ENCODE measurements around the gene SND1.

The SND1 gene

GRCh38 chr7:127930341-127931328 is 278.6 kb downstream of the SND1 start:
- Mint-ChIP-seq H3K36me3 (ENCODE audit: low read depth) (peaks cover 27% of the 10 kb centered on the region), H3K4me1 (ENCODE audit: low read depth) (peaks cover 6% of the 10 kb centered on the region), H3K27ac (no peak overlapping the region), H3K9me3 (no peaks in the 10 kb centered on the region), H3K27me3 (ENCODE audit: low read depth) (no peaks in the 10 kb centered on the region), H3K4me3 (no peak overlapping the region)
- DNase-seq (ENCODE audit: low spot score): no peak

DNA sequence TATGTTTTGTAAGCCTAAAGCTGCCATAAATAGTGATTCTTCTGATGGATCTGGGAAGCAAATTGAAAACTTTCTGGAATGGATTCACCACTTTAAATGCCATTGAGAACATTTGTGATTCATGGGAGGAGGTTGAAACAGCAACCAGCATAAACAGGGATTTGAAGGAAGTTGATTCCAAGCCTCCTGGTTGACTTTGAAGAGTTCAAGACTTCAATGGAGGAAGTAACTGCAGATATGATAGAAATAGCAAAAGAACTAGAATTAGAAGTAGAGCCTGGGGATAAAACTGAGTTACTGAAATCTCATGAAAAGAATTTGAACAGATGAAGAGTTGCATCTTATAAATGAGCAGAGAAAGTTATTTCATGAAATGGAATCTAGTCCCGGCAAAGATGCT is 280.1 kb downstream of the SND1 start:
- no peak overlapping the region for H3K4me3 Mint-ChIP-seq
- peaks cover 24% of the 10 kb centered on the region for H3K36me3 Mint-ChIP-seq (ENCODE audit: low read depth)
- peaks cover 2% of the 10 kb centered on the region for H3K4me1 Mint-ChIP-seq (ENCODE audit: low read depth)
- no peaks in the 10 kb centered on the region for H3K9me3 Mint-ChIP-seq
- H3K27ac Mint-ChIP-seq: no peak overlapping the region
- no peak for DNase-seq (ENCODE audit: low spot score)
- no peaks in the 10 kb centered on the region for H3K27me3 Mint-ChIP-seq (ENCODE audit: low read depth)

GRCh38 chr7:127932496-127932895 is 280.5 kb downstream of the SND1 start:
- Mint-ChIP-seq H3K27ac (no peak overlapping the region), H3K4me3 (no peak overlapping the region), H3K36me3 (ENCODE audit: low read depth) (peaks cover 24% of the 10 kb centered on the region), H3K27me3 (ENCODE audit: low read depth) (no peaks in the 10 kb centered on the region), H3K4me1 (ENCODE audit: low read depth) (peaks cover 2% of the 10 kb centered on the region), H3K9me3 (no peaks in the 10 kb centered on the region)
- no peak for DNase-seq (ENCODE audit: low spot score)

DNA sequence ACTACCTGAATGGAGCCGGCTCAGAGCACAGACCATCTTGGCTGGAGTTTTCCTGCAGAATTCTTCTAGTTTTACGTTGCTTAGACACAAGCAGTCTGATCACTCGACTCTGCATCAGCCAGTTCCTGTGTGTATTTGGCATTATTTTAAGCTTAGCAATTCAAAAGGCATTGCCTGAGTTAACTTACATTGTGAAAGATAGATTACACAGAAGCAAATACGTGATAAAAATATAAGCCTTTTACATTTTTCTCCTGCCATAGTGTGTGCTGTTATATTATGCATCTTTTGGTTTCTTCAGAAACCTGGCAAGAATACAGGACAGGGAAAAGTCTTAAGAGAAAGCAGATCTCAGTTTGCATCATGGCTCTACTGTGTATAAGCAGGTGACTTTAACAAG is 281.2 kb downstream of the SND1 start:
- Mint-ChIP-seq H3K27me3 (ENCODE audit: low read depth) (no peaks in the 10 kb centered on the region), H3K9me3 (no peaks in the 10 kb centered on the region), H3K36me3 (ENCODE audit: low read depth) (peaks cover 24% of the 10 kb centered on the region), H3K4me3 (no peak overlapping the region), H3K4me1 (ENCODE audit: low read depth) (peaks cover under 1% of the 10 kb centered on the region), H3K27ac (no peak overlapping the region)
- DNase-seq (ENCODE audit: low spot score): no peak

GRCh38 chr7:127934711-127935110 is 282.7 kb downstream of the SND1 start:
- no peak for DNase-seq (ENCODE audit: low spot score)
- no peak overlapping the region for H3K27ac Mint-ChIP-seq
- H3K27me3 Mint-ChIP-seq (ENCODE audit: low read depth): no peaks in the 10 kb centered on the region
- H3K4me1 Mint-ChIP-seq (ENCODE audit: low read depth): no peaks in the 10 kb centered on the region
- no peak overlapping the region for H3K4me3 Mint-ChIP-seq
- peaks cover 20% of the 10 kb centered on the region for H3K36me3 Mint-ChIP-seq (ENCODE audit: low read depth)
- H3K9me3 Mint-ChIP-seq: no peaks in the 10 kb centered on the region

DNA sequence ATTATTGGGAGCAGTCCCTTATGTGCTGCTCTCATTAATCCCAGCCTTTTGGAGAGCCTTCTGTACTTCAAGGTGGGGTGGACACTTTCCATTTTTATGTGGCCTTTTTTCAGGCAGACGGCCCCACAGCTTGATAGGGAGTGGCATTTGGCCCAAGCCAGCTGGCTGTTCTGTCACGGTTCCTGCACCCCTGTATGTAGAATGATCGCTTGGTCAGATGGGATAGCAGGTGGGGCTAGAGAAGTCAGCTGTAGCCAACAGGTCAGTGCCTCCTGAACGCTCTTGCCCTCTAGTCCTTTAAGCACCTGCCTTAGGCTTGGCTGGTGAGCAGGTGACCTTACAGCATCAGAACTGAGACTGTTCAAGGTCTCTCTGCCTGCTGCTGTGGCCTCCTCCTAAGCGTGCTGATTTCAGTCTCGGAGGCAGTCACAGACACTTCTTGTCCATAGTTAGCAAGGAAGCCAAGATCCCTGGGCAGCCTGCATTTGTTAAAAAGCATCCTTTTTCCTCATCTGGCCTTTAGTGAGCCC is 283.9 kb downstream of the SND1 start:
- no peaks in the 10 kb centered on the region for H3K27me3 Mint-ChIP-seq (ENCODE audit: low read depth)
- H3K9me3 Mint-ChIP-seq: no peaks in the 10 kb centered on the region
- H3K4me3 Mint-ChIP-seq: no peak overlapping the region
- H3K36me3 Mint-ChIP-seq (ENCODE audit: low read depth): peaks cover 10% of the 10 kb centered on the region
- H3K27ac Mint-ChIP-seq: no peak overlapping the region
- no peaks in the 10 kb centered on the region for H3K4me1 Mint-ChIP-seq (ENCODE audit: low read depth)
- DNase-seq (ENCODE audit: low spot score): no peak

GRCh38 chr7:127937066-127937680 is 285.2 kb downstream of the SND1 start:
- no peak overlapping the region for H3K4me3 Mint-ChIP-seq
- H3K27ac Mint-ChIP-seq: no peak overlapping the region
- peaks cover 4% of the 10 kb centered on the region for H3K36me3 Mint-ChIP-seq (ENCODE audit: low read depth)
- H3K27me3 Mint-ChIP-seq (ENCODE audit: low read depth): no peaks in the 10 kb centered on the region
- no peak for DNase-seq (ENCODE audit: low spot score)
- no peaks in the 10 kb centered on the region for H3K9me3 Mint-ChIP-seq
- no peaks in the 10 kb centered on the region for H3K4me1 Mint-ChIP-seq (ENCODE audit: low read depth)

DNA sequence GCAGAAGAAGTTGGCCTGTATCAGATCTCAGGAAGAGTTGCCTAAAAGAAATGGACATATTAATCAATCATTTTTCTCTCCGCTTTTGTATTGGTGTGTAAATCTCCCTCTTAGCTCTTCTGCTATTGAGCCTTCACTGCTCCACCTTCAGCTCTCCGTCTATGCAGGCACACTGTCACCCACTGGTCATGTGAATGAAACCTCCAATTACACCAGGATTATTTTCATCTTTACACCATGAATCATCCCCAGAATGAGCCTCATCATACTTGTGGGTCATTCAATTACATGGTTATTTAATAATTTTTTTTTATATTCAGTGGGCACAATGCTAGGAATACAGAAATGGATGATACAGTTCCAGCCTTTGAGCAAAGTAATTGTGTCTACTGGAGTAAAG is 286.6 kb downstream of the SND1 start:
- peaks cover 3% of the 10 kb centered on the region for H3K36me3 Mint-ChIP-seq (ENCODE audit: low read depth)
- no peak for DNase-seq (ENCODE audit: low spot score)

GRCh38 chr7:127940381-127941160 is 288.6 kb downstream of the SND1 start:
- no peak overlapping the region for H3K4me3 Mint-ChIP-seq
- no peaks in the 10 kb centered on the region for H3K9me3 Mint-ChIP-seq
- H3K36me3 Mint-ChIP-seq (ENCODE audit: low read depth): peaks cover 8% of the 10 kb centered on the region
- DNase-seq (ENCODE audit: low spot score): no peak
- no peak overlapping the region for H3K27ac Mint-ChIP-seq
- no peaks in the 10 kb centered on the region for H3K27me3 Mint-ChIP-seq (ENCODE audit: low read depth)
- H3K4me1 Mint-ChIP-seq (ENCODE audit: low read depth): no peaks in the 10 kb centered on the region

More for the DNA sequence above, 286.6 kb downstream of the SND1 start:
- no peaks in the 10 kb centered on the region for H3K4me1 Mint-ChIP-seq (ENCODE audit: low read depth)
- H3K27me3 Mint-ChIP-seq (ENCODE audit: low read depth): no peaks in the 10 kb centered on the region
- no peaks in the 10 kb centered on the region for H3K9me3 Mint-ChIP-seq
- H3K27ac Mint-ChIP-seq: no peak overlapping the region
- no peak overlapping the region for H3K4me3 Mint-ChIP-seq

GRCh38 chr7:127941476-127942210 is 289.6 kb downstream of the SND1 start:
- Mint-ChIP-seq H3K36me3 (ENCODE audit: low read depth) (peaks cover 12% of the 10 kb centered on the region), H3K9me3 (no peaks in the 10 kb centered on the region), H3K27ac (no peak overlapping the region), H3K4me1 (ENCODE audit: low read depth) (peaks cover 6% of the 10 kb centered on the region), H3K27me3 (ENCODE audit: low read depth) (no peaks in the 10 kb centered on the region), H3K4me3 (no peak overlapping the region)
- no peak for DNase-seq (ENCODE audit: low spot score)

GRCh38 chr7:127943541-127944521 is 291.8 kb downstream of the SND1 start:
- Mint-ChIP-seq H3K27ac (no peak overlapping the region), H3K4me3 (no peak overlapping the region), H3K36me3 (ENCODE audit: low read depth) (peaks cover 12% of the 10 kb centered on the region), H3K4me1 (ENCODE audit: low read depth) (peaks cover 6% of the 10 kb centered on the region), H3K27me3 (ENCODE audit: low read depth) (no peaks in the 10 kb centered on the region), H3K9me3 (no peaks in the 10 kb centered on the region)
- no peak for DNase-seq (ENCODE audit: low spot score)

- H3K27me3 Mint-ChIP-seq (ENCODE audit: low read depth): no peaks in the 10 kb centered on the region
- peaks cover 6% of the 10 kb centered on the region for H3K4me1 Mint-ChIP-seq (ENCODE audit: low read depth)
These were observed 294.1 kb downstream of the SND1 start for GRCh38 chr7:127946111-127946510.

More at GRCh38 chr7:127946111-127946510, 294.1 kb downstream of the SND1 start:
- Mint-ChIP-seq H3K4me3 (no peak overlapping the region), H3K9me3 (no peaks in the 10 kb centered on the region), H3K36me3 (ENCODE audit: low read depth) (peaks cover 14% of the 10 kb centered on the region), H3K27ac (no peak overlapping the region)
- no peak for DNase-seq (ENCODE audit: low spot score)
